ENCODE data around the gene RASA3. TPM values are rescaled to one million over a fixed set of nuclear protein-coding genes. Genes with fewer than 3 reads are reported as not detected.

RASA3 gene
- total and polyA plus RNA-seq, 7 donors, result 4.2 to 22.4 (median 16.9) TPM

GRCh38 chr13:114065926-114066774, 66.3 kb downstream of the RASA3 start:
- peak overlapping the region; percentile 90 to 98 (median 96) for H3K27ac ChIP-seq
- WGBS, 2 donors, result 66 to 84% methylated on average over 35 of the region's 35 CpGs
- no peaks in the 10 kb centered on the region for H3K27me3 ChIP-seq
- no peak for TF ChIP-seq POLR2AphosphoS5 (IDR thresholded peaks at IDR 0.05)
- no peak for TF ChIP-seq EP300 (IDR thresholded peaks at IDR 0.05)
- no peak for TF ChIP-seq CTCF (IDR thresholded peaks at IDR 0.05)
- TF ChIP-seq POLR2A (IDR thresholded peaks at IDR 0.05), result no peak
- H3K36me3 ChIP-seq, result no peaks in the 10 kb centered on the region
- peak overlapping the region in 1 of 4 donors; percentile 43 for H3K4me3 ChIP-seq
- H3K9me3 ChIP-seq, result no peaks in the 10 kb centered on the region
- peaks cover 0 to 70% (median 67%) of the 10 kb centered on the region in 4 donors for H3K4me1 ChIP-seq
- peak; percentile 82 for DNase-seq
- intact Hi-C loops (cut with DNase I), result loop anchor here (1.0 to 5.0 kb wide), 5 partner anchors 33 to 244 kb away; partner anchors contain the start of gene RASA3

GRCh38 chr13:114065141-114065925, 67.1 kb downstream of the RASA3 start:
- H3K4me1 ChIP-seq, result peaks cover 0 to 71% (median 68%) of the 10 kb centered on the region in 4 donors
- no peaks in the 10 kb centered on the region for H3K27me3 ChIP-seq
- intact Hi-C loops (cut with DNase I), result loop anchor here (1.0 to 5.0 kb wide), 4 partner anchors 67 to 243 kb away; partner anchors contain the start of gene RASA3
- peak overlapping the region in 3 of 4 donors; percentile 37 to 45 (median 43) for H3K4me3 ChIP-seq
- peak overlapping the region; percentile 90 to 98 (median 96) for H3K27ac ChIP-seq
- TF ChIP-seq POLR2A (IDR thresholded peaks at IDR 0.05) (no peak), EP300 (IDR thresholded peaks at IDR 0.05) (peak in 2 of 4 donors; percentile 69 to 88), CTCF (IDR thresholded peaks at IDR 0.05) (no peak), POLR2AphosphoS5 (IDR thresholded peaks at IDR 0.05) (peak; percentile 41 to 88 (median 70))
- no peaks in the 10 kb centered on the region for H3K9me3 ChIP-seq
- peak; percentile 96 for DNase-seq
- 18 to 20% methylated on average over 25 of the region's 25 CpGs for WGBS, 2 donors
- no peaks in the 10 kb centered on the region for H3K36me3 ChIP-seq

GRCh38 chr13:114064450-114065140, 67.8 kb downstream of the RASA3 start:
- intact Hi-C loops (cut with DNase I), result loop anchor here (1.0 to 5.0 kb wide), 4 partner anchors 68 to 242 kb away; partner anchors contain the start of gene RASA3
- TF ChIP-seq POLR2AphosphoS5 (IDR thresholded peaks at IDR 0.05) (no peak), EP300 (IDR thresholded peaks at IDR 0.05) (no peak), POLR2A (IDR thresholded peaks at IDR 0.05) (no peak), CTCF (IDR thresholded peaks at IDR 0.05) (no peak)
- Histone ChIP-seq H3K36me3 (no peaks in the 10 kb centered on the region), H3K27ac (peak overlapping the region; percentile 90 to 98 (median 96)), H3K4me1 (peaks cover 0 to 78% (median 69%) of the 10 kb centered on the region in 4 donors), H3K9me3 (no peaks in the 10 kb centered on the region), H3K4me3 (peak overlapping the region; percentile 26 to 45 (median 40)), H3K27me3 (no peaks in the 10 kb centered on the region)
- peak; percentile 79 for DNase-seq
- WGBS, 2 donors, result 48 to 55% methylated on average over 20 of the region's 20 CpGs

All from sigmoid colon (tissue), 7 donors.